WTC11 (cell line): Measurements from ENCODE around the gene GALK2. TPM values are rescaled to one million over a fixed set of nuclear protein-coding genes. Genes with fewer than 3 reads are reported as not detected.

Source experiments
- ATAC-seq: fragments of 200-7000 bp; cut with Tn5 transposase; 2 replicates; pipeline ENCODE4 v1.10.0; 2021; ENCODE audit warnings: mild to moderate bottlenecking, moderate library complexity
- CTCF ChIA-PET: fragments of 300-600 bp; sonication (Branson Sonifier 250); formaldehyde crosslinking; loops from one replicate; lab custom pipeline; 2021; ENCODE audit warnings: antibody characterized with exemption; lab: Charles Lee
- POLR2A ChIA-PET: fragments of 350-600 bp; sonication (Branson Sonifier 250); formaldehyde crosslinking; loops from one replicate; lab custom pipeline; 2021; ENCODE audit warnings: antibody characterized with exemption; lab: Charles Lee
- DNase-seq: peaks from one replicate; pipeline ENCODE4 v3.0.0; 2021; ENCODE audit warnings: low spot score
- H3K27ac Mint-ChIP-seq: 2 replicates; pipeline ENCODE4 v1.8.0; 2021; ENCODE audit warnings: mixed read lengths
- H3K27me3 Mint-ChIP-seq: 2 replicates; pipeline ENCODE4 v1.8.0; 2021; ENCODE audit warnings: low read depth, mild to moderate bottlenecking, moderate library complexity, mixed read lengths
- H3K36me3 Mint-ChIP-seq: 2 replicates; pipeline ENCODE4 v1.8.0; 2021; ENCODE audit warnings: mixed read lengths
- H3K4me1 Mint-ChIP-seq: 2 replicates; pipeline ENCODE4 v1.8.0; 2022; ENCODE audit warnings: mixed read lengths
- H3K4me3 Mint-ChIP-seq: 2 replicates; pipeline ENCODE4 v1.8.0; 2021; ENCODE audit warnings: mild to moderate bottlenecking, moderate library complexity, mixed read lengths
- H3K9me3 Mint-ChIP-seq: 2 replicates; pipeline ENCODE4 v1.8.0; 2021; ENCODE audit warnings: mixed read lengths
- AFF4 ChIP-seq: sonication (generic); formaldehyde crosslinking; IDR thresholded peaks from 2 replicates; pipeline ENCODE4 v1.8.1; 2023; ENCODE audit warnings: mild to moderate bottlenecking, missing genetic modification reagents, borderline replicate concordance
- CBFB ChIP-seq: sonication (generic); formaldehyde crosslinking; IDR thresholded peaks from 2 replicates; pipeline ENCODE4 v1.8.1; 2022; ENCODE audit warnings: mild to moderate bottlenecking, low read depth, missing genetic modification reagents
- ESRRA ChIP-seq: sonication (generic); formaldehyde crosslinking; IDR thresholded peaks from 2 replicates; pipeline ENCODE4 v1.8.1; 2022; ENCODE audit warnings: mild to moderate bottlenecking, missing genetic modification reagents, borderline replicate concordance
- GTF2I ChIP-seq: fragments of 250-450 bp; sonication (Bioruptor Pico); conservative IDR thresholded peaks from 2 replicates; pipeline ENCODE4 v1.4.0; 2021; ENCODE audit warnings: mild to moderate bottlenecking
- JUN ChIP-seq: sonication (generic); formaldehyde crosslinking; IDR thresholded peaks from 2 replicates; pipeline ENCODE4 v1.8.0; 2023; ENCODE audit warnings: mild to moderate bottlenecking, missing genetic modification reagents
- MXD4 ChIP-seq: fragments of 250-450 bp; sonication (Bioruptor Pico); IDR thresholded peaks from 2 replicates; pipeline ENCODE4 v1.8.0; 2021; ENCODE audit warnings: mild to moderate bottlenecking, moderate library complexity, borderline replicate concordance
- NFATC4 ChIP-seq: fragments of 250-450 bp; sonication (Bioruptor Pico); IDR thresholded peaks from 2 replicates; pipeline ENCODE4 v1.9.0; 2021; ENCODE audit warnings: mild to moderate bottlenecking
- NFYB ChIP-seq: sonication (generic); formaldehyde crosslinking; conservative IDR thresholded peaks from 2 replicates; pipeline ENCODE4 v1.8.0; 2022; ENCODE audit warnings: low read depth, missing genetic modification reagents
- NR1H2 ChIP-seq: sonication (generic); formaldehyde crosslinking; IDR thresholded peaks from 2 replicates; pipeline ENCODE4 v1.9.0; 2021; ENCODE audit warnings: mild to moderate bottlenecking, moderate library complexity, missing genetic modification reagents
- NR3C1 ChIP-seq: sonication (generic); formaldehyde crosslinking; conservative IDR thresholded peaks from 2 replicates; pipeline ENCODE4 v1.8.1; 2023; ENCODE audit warnings: low read depth, mild to moderate bottlenecking, missing genetic modification reagents
- RORB ChIP-seq: fragments of 250-450 bp; sonication (Bioruptor Pico); IDR thresholded peaks from 2 replicates; pipeline ENCODE4 v1.9.0; 2021; ENCODE audit warnings: mild to moderate bottlenecking
- SP1 ChIP-seq: sonication (generic); formaldehyde crosslinking; conservative IDR thresholded peaks from 2 replicates; pipeline ENCODE4 v1.8.1; 2022; ENCODE audit warnings: missing genetic modification reagents
- ZNF425 ChIP-seq: fragments of 250-450 bp; sonication (Bioruptor Pico); conservative IDR thresholded peaks from 2 replicates; pipeline ENCODE4 v1.9.0; 2021; ENCODE audit warnings: mild to moderate bottlenecking
- total RNA-seq: library from RNA; stranded (reverse); gene quantifications from 3 replicates; pipeline ENCODE4 v1.2.3, GENCODE V29; 2021
- TF ChIP-seq, protein P1 (sequence below): fragments of 250-450 bp; sonication (Bioruptor Pico); IDR thresholded peaks from 2 replicates; pipeline ENCODE4 v1.9.0; 2021; ENCODE audit warnings: moderate library complexity, mild to moderate bottlenecking, inconsistent platforms, borderline replicate concordance
- TF ChIP-seq, protein P2 (sequence below): sonication (generic); formaldehyde crosslinking; IDR thresholded peaks from 2 replicates; pipeline ENCODE4 v1.8.0; 2022; ENCODE audit warnings: mild to moderate bottlenecking, missing genetic modification reagents
- TF ChIP-seq, protein P3 (sequence below): sonication (generic); formaldehyde crosslinking; conservative IDR thresholded peaks from 2 replicates; pipeline ENCODE4 v1.8.1; 2022; ENCODE audit warnings: mild to moderate bottlenecking, missing genetic modification reagents
- TF ChIP-seq, protein P4 (sequence below): sonication (generic); formaldehyde crosslinking; conservative IDR thresholded peaks from 2 replicates; pipeline ENCODE4 v1.8.1; 2023; ENCODE audit warnings: mild to moderate bottlenecking, low read depth, missing genetic modification reagents, moderate library complexity

GALK2 gene
- total RNA-seq, 1 experiment from 2014 or later = 16.9 TPM

GRCh38 chr15:49171790-49172189 lies 1.7 kb downstream of the GALK2 start:
- TF ChIP-seq AFF4 (CRISPR knock-in tag) (no peak), SP1 (CRISPR knock-in tag) (no peak), NFATC4 (CRISPR knock-in tag) (no peak), NFYB (CRISPR knock-in tag) (no peak), ZNF425 (CRISPR knock-in tag) (no peak), RORB (no peak), ESRRA (CRISPR knock-in tag) (no peak), NR1H2 (CRISPR knock-in tag) (no peak), NR3C1 (CRISPR knock-in tag) (no peak), GTF2I (CRISPR knock-in tag) (no peak), MXD4 (CRISPR knock-in tag) (no peak), JUN (no peak), CBFB (CRISPR knock-in tag) (no peak)
- TF ChIP-seq, protein P1, sequence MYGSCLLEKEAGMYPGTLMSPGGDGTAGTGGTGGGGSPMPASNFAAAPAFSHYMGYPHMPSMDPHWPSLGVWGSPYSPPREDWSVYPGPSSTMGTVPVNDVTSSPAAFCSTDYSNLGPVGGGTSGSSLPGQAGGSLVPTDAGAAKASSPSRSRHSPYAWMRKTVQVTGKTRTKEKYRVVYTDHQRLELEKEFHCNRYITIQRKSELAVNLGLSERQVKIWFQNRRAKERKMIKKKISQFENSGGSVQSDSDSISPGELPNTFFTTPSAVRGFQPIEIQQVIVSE (CRISPR knock-in tag) = no peak
- TF ChIP-seq, protein P2, sequence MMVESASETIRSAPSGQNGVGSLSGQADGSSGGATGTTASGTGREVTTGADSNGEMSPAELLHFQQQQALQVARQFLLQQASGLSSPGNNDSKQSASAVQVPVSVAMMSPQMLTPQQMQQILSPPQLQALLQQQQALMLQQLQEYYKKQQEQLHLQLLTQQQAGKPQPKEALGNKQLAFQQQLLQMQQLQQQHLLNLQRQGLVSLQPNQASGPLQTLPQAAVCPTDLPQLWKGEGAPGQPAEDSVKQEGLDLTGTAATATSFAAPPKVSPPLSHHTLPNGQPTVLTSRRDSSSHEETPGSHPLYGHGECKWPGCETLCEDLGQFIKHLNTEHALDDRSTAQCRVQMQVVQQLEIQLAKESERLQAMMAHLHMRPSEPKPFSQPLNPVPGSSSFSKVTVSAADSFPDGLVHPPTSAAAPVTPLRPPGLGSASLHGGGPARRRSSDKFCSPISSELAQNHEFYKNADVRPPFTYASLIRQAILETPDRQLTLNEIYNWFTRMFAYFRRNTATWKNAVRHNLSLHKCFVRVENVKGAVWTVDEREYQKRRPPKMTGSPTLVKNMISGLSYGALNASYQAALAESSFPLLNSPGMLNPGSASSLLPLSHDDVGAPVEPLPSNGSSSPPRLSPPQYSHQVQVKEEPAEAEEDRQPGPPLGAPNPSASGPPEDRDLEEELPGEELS (CRISPR knock-in tag) = no peak
- TF ChIP-seq, protein P3, sequence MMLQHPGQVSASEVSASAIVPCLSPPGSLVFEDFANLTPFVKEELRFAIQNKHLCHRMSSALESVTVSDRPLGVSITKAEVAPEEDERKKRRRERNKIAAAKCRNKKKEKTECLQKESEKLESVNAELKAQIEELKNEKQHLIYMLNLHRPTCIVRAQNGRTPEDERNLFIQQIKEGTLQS = no peak
- TF ChIP-seq, protein P4, sequence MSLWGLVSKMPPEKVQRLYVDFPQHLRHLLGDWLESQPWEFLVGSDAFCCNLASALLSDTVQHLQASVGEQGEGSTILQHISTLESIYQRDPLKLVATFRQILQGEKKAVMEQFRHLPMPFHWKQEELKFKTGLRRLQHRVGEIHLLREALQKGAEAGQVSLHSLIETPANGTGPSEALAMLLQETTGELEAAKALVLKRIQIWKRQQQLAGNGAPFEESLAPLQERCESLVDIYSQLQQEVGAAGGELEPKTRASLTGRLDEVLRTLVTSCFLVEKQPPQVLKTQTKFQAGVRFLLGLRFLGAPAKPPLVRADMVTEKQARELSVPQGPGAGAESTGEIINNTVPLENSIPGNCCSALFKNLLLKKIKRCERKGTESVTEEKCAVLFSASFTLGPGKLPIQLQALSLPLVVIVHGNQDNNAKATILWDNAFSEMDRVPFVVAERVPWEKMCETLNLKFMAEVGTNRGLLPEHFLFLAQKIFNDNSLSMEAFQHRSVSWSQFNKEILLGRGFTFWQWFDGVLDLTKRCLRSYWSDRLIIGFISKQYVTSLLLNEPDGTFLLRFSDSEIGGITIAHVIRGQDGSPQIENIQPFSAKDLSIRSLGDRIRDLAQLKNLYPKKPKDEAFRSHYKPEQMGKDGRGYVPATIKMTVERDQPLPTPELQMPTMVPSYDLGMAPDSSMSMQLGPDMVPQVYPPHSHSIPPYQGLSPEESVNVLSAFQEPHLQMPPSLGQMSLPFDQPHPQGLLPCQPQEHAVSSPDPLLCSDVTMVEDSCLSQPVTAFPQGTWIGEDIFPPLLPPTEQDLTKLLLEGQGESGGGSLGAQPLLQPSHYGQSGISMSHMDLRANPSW (CRISPR knock-in tag) = no peak

More at GRCh38 chr15:49171790-49172189, 1.7 kb downstream of the GALK2 start:
- no peak for ATAC-seq
- peaks cover 18% of the 10 kb centered on the region for H3K9me3 Mint-ChIP-seq
- peaks cover 7% of the 10 kb centered on the region for H3K4me1 Mint-ChIP-seq
- no peak overlapping the region; the same call in 1 of the 2 replicates for H3K4me3 Mint-ChIP-seq
- ChIA-PET CTCF (no interaction called here), POLR2A (no interaction called here)
- H3K27ac Mint-ChIP-seq = no peak overlapping the region
- DNase-seq = no peak
- H3K36me3 Mint-ChIP-seq = peaks cover 17% of the 10 kb centered on the region
- peaks cover 7% of the 10 kb centered on the region for H3K27me3 Mint-ChIP-seq
